Activated CD8-positive, alpha-beta memory T cell treated with anti-CD3 and anti-CD28 coated beads, Interleukin-2, amount 50 U/mL, for 4 hours (primary cell): ENCODE data around the gene C2.

ENCODE experiments used
- DNase-seq: peaks from one replicate; pipeline ENCODE4 v3.0.0-alpha.2; 2020

Gene C2

DNA sequence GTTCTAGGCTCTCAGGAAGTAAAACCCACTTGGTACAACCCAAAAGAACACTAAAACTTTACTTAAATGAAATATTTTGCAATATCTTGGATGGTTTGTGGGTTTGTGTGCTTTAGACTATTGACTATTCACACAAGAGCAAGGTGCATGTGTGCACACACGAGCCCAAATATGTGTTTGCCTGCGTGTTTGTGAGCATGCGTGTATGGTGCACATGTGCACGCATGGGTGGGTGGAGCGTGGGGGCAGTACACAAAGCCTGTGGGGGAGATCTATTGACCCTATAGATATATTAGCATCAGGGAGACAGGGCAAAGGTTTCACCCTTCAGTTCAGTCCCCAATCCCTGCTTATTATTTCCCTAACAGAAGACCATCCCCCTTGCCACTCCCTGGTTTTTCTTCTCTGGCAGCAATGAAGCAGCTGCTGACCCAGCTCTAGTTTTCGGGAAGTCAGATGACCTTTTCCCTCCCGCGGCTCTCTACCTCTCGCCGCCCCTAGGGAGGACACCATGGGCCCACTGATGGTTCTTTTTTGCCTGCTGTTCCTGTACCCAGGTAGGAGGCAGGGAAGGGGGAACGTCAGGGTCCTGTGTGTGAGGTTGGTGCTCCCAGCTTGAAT lies at the start of gene C2:
TSS of gene C2 (plus strand) at position 476 of the 621 bp plus-strand sequence. CDS start at position 512, 36 bp downstream.
- no peak for DNase-seq

DNA sequence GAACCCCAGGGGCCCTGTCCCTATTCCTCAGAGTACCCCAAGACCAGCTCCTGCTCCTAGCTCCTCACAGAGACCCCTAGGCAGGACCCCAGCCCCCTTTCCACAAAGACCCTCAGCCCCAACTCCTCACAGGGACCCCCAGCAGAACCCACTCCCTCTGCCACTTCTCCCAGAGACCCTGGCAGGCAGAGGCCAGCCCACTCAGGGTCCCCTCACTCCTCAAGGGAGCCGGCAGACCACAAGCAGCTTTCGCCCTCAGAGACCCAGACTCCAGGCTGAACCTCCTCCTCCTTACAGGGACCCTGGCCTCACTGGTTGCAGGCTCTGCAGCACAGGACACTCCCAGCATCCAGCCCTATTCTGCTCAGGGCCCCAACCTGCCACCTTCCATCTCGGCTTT lies 49.3 kb upstream of the C2 start:
- DNase-seq, result no peak

- no peak for DNase-seq
Observed at GRCh38 chr6:31878726-31879125, 48.8 kb upstream of the C2 start, which contains the start of gene SLC44A4. Gene SLC44A4, minus strand, starts transcription at chr6:31878997. Its CDS starts 17 bp downstream, at chr6:31878980.

DNA sequence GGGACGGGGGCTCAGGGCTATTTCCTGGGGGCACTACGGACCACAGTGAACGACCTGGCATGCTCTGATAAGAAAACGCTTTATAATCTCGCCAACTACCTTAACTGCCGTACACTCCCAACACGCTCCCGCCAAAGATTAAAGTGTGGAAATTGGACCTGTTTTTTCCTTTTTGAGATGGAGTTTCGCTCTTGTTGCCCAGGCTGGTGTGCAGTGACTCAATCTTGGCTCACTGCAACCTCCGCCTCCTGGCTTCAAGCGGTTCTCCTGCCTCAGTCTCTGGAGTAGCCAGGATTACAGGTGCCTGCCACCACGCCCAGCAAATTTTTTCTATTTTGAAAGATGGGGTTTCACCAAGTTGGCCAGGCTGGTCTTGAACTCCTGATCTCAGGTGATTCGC lies 48.4 kb upstream of the C2 start:
- no peak for DNase-seq

DNA sequence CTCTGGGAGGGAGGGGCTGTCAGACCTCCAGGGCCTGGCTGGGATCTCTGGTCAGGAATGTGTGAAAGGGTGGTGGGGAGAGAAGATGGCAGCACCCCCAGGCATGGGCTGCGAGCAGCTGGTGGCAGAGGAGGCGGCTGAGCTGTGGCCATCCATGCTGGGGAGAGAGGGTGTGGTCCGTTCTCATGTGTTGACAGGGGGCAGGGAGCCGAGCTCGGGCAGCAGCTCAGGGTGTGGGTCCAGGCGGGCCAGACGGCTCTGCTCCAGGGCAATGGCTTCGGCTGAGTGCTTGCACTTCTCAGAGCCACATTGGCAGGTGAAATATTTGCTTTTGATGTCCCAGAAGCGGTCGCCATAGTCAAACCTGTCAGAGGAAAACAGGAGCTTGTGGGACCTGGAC lies 47.6 kb upstream of the C2 start:
- DNase-seq, result no peak

DNA sequence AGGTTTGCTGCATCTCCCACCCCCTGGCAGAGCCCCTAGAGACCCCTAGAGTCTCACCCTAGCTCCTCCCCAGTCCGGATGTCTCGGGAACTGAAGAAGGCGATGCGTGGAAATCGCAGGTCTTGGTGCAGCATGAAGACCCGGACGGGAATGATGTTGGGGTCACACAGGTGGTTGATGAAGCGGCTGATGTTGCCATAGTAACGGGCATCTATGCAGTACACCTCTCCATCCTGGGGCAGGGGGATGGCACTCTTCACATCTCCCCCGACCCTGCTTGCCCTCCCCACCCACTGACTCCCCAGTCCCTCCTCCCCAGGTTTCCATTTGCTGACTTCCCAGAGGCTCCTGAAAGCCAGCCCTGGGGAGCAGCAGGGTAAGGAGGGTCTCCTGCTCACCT lies 46.9 kb upstream of the C2 start:
- DNase-seq, result no peak

DNA sequence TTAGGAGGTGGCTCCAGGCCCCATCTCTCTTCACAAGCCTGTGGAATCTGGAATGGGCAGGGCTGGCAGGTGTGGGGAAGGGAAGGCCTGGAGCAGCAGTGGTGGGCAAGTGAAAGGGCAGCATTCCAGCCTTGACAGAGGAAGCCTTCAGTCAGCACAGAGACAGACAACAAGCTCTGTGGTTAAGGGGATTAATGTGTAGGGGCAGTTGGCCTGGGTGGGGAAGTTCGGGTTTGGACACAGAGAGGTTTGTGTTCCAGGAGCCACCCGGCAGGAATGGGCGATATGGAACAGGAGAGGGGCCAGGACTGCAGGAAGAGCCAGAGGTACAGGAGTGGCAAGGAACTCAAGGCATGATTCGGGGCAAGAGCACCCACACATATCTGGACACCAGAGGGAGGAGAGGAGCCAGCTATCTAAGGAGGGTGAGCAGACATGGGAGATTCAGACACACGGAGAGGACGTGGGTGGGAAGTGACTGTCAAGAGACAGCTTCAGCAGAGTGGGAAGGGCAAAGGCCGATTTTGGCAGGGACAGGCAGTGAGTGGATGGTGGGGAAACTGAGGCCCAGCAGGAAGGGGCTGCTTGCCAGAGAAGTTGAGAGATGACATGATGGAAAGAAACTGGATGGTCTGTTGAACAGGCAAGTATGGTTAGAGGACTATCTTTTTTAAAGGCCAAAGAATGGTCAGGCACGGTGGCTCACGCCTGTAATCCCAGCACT lies 46.2 kb upstream of the C2 start:
- no peak for DNase-seq

DNA sequence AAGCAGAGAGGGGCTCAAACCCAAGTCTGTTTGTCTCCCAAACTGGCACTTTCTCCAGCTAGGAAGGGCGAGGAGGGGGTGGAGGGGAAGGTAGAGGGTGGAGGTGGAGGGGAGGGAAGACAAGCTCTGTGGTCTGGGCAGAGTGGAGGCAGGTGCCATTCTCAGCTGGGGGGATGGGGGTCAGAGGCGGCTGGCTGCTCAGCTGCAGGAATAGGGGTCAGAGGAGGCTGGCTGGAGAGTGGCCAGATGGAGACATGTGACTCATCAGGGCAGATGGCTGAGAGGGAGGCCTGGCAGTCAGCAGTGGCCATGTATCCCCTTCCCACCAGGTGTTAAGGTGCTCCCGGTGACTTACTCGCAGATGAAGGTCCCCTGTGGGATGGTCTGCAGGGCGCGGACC lies 45.2 kb upstream of the C2 start:
- no peak for DNase-seq

- DNase-seq, result no peak
Observed at GRCh38 chr6:31883676-31884075, 43.8 kb upstream of the C2 start.

DNA sequence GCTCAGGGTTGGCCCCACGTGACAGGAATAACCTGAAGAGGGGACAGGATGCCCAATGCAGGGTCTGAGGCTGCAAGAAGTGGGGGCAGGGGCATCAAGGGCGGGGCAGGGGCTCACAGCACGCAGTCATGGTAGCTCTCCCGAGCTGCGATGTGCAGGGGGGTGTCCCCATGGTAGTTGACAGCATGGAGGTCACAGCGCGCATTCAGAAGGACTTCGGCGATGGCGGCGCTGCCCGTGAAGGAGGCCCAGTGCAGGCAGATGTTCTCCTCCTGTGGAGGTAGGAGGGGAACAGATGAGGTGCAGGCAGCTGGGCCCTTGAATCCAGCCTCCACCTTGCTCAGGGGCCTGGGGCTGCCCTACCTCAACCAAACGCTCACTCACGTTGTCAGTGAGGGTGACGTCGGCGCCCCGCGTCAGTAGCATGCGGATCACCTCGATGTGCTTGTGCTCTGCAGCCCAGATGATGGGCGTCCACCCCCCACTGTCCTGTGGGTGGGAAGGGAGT lies 42.9 kb upstream of the C2 start:
- no peak for DNase-seq

- DNase-seq, result no peak
Observed at GRCh38 chr6:31886541-31886991, 41.0 kb upstream of the C2 start.

DNA sequence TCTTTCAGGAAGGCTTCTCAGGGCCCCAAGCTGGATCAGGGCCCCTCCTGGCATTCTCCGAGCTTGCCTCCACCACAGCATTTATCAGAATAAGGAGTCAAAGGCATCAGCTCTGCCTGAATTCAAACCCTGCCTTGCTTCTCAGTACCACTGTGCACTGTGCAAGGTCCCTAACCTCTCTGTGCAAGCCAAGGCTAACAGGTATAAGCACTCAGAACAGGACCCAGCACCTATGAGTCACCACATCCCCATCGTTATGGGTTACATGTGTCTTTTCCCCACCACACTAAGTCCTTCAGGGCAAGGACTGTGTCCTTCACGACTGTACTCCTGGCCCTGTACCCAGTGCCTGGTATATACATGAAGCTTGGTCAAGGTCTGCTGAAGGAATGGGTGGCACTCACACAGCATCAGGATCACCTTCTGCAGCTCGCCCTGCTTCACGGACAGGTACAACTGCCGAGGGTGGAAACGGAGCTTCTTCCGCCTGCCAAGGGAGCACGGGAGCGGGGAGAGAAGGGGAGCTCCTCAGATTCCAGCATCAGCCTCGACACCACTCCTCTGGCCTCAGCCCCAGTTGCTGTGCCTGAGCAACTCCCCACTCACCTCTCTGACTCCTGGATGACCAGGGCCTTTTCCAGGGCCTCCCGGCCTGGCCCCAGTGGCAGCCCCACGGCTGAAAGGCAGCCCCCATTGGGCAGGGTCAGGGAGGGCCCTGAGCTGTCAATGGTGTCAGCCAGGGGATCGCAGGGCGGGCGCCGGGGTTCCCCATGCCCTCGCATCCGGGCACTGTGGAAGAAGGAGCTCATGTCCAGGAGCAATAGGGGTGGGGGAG lies 40.1 kb upstream of the C2 start:
- no peak for DNase-seq

- peak; percentile 63 for DNase-seq
Observed at GRCh38 chr6:31888276-31889258, 39.0 kb upstream of the C2 start.

DNA sequence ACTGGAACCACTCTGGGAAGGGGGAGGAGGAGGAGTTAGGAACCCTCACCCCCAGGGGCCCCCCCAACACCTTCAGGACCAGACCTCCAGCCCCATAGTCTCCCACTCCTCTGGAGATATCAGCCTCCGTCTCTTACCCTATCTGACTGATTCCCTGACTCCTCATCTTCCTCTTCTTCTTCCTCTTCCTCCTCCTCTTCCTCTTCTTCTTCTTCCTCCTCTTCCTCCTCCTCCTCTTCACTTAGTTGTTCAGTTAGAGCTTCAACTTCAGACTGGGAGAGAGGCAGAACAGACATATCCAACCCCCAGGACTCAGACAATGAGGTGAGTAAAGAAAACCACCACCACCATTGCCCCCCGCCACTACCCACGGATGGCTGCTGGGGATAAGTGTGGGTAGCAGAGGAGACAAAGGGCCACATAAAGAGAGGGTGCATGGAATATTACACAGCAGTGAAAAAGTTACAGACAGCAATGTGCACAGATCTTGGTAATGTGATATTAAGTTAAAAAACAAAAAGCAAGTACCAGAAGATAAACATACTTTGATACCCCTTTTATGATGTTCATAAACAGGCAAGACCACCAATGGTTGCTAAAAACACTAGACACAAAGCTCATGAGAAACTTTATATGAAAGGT lies 38.1 kb upstream of the C2 start:
- DNase-seq, result no peak

DNA sequence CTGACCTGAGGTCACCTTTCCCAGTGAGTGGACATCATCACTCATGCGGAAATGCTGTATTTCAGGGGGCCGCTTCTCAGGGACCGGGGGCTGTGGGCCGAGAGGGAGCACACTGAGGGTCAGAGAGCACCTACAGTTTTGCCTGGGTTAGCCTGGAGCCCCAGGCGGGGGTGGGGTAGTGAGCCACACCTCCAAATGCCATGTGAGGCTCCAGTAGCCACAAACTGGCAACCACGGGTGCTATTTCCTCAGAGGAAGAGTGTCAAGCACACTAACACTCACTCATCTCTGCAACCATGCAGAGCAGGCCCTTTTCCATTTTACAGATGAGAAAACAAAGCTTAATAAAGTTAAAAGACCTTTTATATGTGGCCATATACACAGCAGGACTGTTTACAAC lies 34.7 kb upstream of the C2 start:
- no peak for DNase-seq

- DNase-seq, result no peak
Observed at GRCh38 chr6:31896493-31896855, 31.0 kb upstream of the C2 start.

GRCh38 chr6:31896856-31897611 lies 30.5 kb upstream of the C2 start:
- DNase-seq, result no peak

DNA sequence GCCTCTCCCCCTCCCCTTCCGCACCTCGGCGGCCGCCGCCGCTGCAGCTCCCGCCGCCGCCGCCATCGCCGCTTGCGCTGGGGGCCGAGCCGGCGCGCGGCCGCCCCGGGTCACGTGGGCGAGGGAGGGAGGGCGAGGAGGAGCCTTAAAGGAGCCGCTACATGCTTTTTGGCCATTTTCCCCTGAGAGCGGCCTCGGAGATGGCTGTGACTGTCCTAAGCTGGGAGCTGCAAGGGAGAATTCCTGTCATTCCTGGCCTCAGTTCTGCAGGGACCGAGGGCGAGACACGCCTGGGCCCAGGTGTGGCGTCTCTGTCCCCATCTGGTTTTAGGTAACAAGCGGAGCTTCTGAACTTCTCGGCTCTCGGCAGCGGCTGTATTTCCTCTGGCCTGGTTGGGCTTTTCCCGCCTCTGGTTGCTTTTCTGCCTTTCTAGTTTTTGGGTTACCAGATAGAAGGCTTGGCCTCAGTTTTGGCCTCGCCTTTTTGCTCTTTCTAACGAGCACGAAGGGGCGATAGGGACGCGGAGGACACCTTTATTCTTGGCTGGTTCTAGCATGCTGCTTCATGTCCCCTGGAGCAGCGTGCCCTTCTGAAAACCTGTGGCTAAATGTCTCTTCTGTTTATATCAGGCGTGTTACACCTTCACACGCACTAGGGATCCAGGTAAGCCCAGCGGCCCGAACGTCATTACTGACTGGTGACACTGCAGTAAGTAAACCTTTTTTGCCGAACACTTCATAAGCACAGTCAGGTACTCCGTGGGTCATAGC lies 29.7 kb upstream of the C2 start, which contains the start of gene EHMT2:
TSS of gene EHMT2 (minus strand) at position 87 of the 771 bp plus-strand sequence. CDS start at position 66, 21 bp downstream.
- DNase-seq, result peak; percentile 85

GRCh38 chr6:31898383-31899011 lies 29.0 kb upstream of the C2 start:
- peak; percentile 25 for DNase-seq

DNA sequence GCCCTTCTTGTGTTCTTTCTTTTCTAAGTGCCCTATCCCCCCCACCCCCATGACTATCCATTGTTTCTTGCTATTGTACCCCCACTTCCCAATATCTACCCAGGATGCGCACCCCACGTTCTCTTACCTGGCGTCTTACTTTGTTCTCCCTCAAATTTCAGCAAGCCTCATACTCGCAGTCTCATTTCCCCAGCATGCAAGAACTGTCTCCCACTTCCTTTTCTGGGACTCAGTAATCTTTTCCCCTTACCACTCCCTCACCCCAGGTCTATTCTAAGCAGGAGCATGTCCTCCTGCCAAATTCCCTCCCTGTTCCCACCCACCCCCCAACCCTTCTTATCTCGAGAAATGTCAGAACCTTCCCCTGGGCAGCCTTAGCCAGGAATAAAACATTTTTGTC lies 28.3 kb upstream of the C2 start:
- no peak for DNase-seq
